Activated CD8-positive, alpha-beta memory T cell treated with anti-CD3 and anti-CD28 coated beads for 1 hour (primary cell): ENCODE data around the gene ADAM33.

ENCODE experiments used
- DNase-seq, 2 donors: peaks; one replicate each; pipeline ENCODE4 v3.0.0-alpha.2; 2020; ENCODE audit warnings: low read depth in 1 of 2; ENCODE audit errors: extremely low read depth in 1 of 2

Gene ADAM33

GRCh38 chr20:3681931-3682781, at the start of gene ADAM33:
TSS of gene ADAM33 (minus strand) at chr20:3682010. CDS start at chr20:3682004, 6 bp downstream.
- DNase-seq = no peak

DNA sequence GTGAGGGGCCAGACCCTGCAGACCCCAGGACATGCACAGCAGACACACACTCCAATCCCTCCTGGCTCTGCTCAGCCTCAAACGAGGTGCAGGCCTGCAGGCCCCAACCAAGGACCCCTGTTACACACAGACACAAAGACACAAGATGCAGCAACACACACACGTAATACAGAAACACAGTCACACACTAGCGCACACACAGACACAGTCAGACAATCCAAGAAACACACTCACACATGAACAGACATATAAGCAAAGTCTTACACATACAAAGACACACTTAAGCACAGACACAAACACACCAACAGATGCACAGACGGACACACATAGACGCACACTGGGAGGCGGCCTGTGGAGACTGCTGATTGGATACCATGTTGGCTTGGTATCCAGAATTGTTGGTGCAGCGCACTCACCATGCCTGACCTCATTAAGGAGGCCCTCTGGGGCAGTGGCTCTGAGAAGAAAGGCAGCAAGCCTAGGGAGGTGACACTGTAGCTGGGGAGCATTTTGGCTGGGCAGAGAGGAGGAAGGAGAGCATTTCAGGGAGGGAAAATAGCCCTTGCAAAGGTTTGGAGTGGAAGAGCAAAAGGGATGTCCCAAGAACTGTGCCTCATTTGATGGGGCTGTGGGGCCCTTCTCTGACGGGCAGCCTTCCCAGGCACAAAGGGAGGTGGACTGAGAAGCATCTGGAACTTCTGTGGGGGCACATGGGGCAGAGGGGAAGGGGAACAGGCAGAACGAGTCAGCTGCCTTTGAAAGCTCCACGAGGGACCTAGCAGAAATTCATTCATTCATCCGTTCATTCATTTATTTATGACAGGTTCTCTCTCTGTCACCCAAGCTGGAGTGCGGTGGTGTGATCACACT, 49.2 kb upstream of the ADAM33 start:
- DNase-seq = no peak

DNA sequence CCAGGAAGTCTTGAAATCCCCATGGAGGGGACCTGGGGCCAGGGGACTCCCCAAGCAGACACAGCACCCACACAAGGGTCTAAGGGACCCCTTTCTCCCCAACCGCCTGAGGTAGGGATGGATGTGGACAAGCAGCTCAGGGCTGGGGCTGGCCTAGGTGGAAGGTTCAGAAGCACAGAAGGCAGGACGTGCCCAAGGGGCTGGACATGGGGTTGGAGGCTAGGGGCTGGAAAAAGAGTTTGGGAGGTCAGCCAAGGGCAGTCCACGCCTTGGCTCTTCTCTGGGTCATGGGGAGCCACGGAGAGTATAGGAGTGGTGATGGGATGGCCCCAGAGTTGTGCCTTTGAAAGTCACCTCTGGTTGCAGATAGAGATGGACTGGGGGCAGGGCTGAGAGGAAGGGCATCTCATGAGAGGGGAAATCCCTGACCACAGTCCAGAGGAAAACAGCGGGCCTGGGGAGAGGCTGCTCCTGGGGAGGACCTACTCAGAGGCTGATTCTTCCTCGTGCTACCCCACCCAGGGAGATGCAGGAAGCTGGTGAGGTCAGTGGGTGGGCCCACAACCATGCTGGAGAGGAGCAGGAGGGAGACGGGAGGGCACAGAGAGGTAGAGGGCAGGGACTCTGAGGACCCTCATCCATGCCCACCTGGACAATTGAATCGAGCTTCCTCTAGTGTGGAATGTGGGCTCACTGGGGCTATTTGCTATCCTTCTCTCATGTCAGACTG, 48.2 kb upstream of the ADAM33 start:
- no peak for DNase-seq

DNA sequence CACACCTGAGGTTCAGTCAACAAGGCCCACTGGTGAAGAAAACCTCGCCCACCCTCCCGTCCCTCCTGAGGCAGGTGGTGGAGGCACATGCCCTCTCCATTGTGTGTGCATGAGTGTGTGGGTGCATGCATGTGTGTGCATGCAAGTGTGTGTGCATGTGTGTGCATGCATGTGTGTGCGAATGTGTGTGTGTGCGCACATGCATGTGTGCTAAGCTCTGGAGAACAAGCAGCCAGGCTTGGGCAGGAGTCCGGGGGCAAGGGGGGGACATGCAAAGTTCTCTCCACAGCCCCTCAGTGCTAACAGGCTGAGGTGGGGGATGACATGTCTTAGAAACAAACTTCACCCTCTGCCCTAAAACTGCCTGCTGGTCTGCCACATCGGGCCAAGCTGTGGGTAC, 47.6 kb upstream of the ADAM33 start:
- DNase-seq = no peak

DNA sequence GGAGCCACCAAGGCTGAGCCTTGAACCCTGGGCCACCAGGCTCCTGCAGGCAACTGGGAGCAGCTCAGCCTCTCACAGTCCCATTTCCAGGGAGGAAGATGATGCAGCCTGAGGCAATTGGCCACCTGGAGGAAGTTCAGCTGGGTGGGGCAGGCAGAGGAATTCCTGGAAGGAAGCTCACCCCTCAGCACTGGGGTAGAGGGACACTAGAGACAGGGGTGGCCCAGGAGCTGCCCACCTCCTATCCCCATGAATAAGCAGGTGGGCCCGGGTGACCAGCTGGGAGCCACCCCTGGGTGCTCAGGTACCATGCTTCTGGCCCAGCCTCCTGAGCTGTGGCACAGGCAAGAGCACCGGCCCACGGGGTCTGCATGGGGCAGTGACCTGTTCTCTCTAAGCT, 47.1 kb upstream of the ADAM33 start:
- DNase-seq = no peak

GRCh38 chr20:3728354-3728753, 46.5 kb upstream of the ADAM33 start:
- DNase-seq = no peak

GRCh38 chr20:3727401-3728021, 45.7 kb upstream of the ADAM33 start:
- no peak for DNase-seq

DNA sequence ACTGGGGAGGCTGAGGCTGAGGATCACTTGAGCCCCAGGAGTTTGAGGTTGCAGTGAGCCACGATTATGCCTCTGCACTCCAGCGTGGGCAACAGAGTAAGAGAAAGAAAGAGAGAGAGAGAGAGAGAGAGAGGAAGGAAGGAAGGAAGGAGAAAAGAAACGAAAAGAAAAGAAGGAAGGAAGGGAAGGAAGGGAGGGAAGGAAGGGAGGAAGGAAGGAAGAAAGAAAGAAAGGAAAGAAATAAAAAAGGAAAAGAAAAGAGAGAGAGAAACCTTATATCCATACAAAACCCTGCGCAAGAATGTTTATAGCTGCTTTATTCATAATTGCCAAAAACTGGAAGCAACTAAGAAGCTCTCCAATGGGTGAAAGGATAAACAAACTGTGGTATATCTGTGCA, 42.5 kb upstream of the ADAM33 start:
- DNase-seq = no peak

GRCh38 chr20:3723284-3723683, 41.5 kb upstream of the ADAM33 start:
- no peak for DNase-seq

DNA sequence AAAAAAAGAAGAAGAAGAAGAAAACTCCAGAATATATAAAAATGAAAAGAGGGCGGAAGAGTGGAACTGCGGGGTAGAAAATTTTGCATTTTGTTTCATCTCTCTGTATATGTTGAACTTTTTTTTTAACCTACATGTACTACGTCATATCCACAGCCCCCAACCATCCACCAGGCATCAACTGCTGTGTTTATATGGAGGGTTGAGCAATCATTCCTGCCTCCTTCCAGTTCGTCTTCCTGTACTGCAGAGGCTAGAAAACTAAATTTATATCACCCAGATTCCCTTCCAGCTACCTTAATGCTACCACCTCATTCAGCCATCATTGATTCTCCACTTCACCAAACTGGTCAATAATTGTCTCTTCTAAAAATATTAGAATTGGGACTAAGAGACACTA, 40.1 kb upstream of the ADAM33 start:
- no peak for DNase-seq

GRCh38 chr20:3720626-3721025, 38.8 kb upstream of the ADAM33 start:
- no peak for DNase-seq

DNA sequence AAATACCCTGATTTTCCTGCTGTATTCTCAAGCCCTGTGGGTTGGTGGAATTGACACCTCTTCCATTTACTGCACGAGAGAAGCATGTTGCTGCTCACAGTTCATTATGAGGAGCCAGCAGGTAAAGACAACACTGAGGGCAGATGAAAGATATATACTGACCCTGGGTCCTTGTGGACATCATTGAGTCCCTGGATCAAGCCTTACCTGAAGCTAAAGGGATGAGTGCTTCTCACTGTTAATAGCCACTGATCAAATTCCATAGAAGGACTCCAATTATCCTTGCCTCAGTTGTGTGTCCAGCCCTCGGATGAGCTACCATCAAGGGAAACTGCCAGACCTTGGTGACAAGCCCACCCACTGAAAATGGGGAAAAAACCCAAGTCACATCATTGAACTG, 38.3 kb upstream of the ADAM33 start:
- no peak for DNase-seq

GRCh38 chr20:3719046-3719445, 37.2 kb upstream of the ADAM33 start:
- no peak for DNase-seq

DNA sequence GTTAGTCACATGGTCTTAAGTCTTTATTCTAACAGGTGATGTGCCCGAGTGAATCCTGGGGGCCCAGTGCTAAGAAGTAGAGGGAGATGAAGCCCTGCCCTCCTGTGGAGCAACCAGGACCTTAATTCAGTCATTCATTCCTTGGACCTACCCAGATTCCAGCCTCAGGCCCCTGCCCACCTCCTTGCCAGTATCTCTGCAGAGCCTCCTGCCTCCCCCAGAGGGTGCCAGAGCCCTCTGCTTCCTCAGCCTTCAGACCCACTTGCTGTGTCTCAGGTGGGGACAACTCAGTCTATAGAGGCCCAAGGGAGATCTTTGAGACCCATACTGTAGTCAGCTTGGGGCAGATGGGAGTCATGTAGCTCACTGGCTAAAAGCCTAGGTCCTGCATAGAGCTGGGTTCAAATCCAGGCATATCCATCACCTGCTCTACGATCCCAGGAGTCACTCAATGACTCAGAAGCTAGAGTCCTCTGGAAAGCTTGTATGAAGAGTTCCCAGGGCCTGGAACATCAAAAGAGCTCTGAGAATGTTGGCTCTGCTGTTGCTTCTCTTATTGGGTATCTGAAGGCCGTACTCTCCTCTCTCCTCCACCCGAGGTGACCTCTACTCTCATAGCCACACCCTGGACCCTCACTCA, 34.5 kb upstream of the ADAM33 start:
- DNase-seq = no peak

DNA sequence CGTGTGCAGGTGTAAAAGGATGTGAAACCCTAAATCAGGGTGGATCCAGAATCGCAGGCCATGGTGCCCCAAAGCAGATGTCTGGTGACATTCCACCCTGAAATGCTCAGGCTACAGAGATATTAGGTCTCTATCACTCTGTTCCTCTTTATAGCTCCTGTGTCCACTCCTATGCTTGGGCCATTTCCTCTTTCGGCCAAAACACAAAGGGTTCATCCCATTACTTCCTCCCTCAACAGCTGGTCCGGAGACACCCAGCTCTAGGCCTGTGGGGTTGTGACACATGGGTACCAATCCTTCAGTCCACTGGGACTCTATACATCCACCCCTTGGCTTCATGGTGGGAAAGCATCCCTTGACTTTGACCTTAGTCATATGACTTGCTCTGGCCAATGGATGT, 32.3 kb upstream of the ADAM33 start:
- DNase-seq = no peak

GRCh38 chr20:3712279-3712873, 30.6 kb upstream of the ADAM33 start, which contains the start of gene SIGLEC1:
TSS of gene SIGLEC1 (minus strand) at chr20:3712600. CDS start at chr20:3707128, 5,472 bp downstream.
- no peak for DNase-seq

GRCh38 chr20:3711484-3711941, 29.7 kb upstream of the ADAM33 start:
- DNase-seq = no peak

GRCh38 chr20:3710703-3711483, 29.1 kb upstream of the ADAM33 start:
- peak; percentile 34 to 67 for DNase-seq

GRCh38 chr20:3710011-3710466, 28.2 kb upstream of the ADAM33 start:
- DNase-seq = no peak
